Immature natural killer cell (primary cell): ENCODE results near the gene PEX1. TPM values are rescaled to one million over a fixed set of nuclear protein-coding genes. Genes with fewer than 3 reads are reported as not detected.

ENCODE experiments used
- polyA plus RNA-seq, 3 donors: library from polyadenylated mRNA; unstranded; fragments of 300-500 nt; fragmentation: Illumina TruSeq; gene quantifications; one replicate each; pipeline ENCODE4 v1.2.3, GENCODE V29; 2021

PEX1 gene
- polyA plus RNA-seq, 3 donors from 2014 or later = 4.4 to 5.9 (median 5.7) TPM

Other genes with a start within 250 kb of the PEX1 start
- gene GATAD1, start 81.0 kb downstream of the PEX1 start, polyA plus RNA-seq = 10 to 100 TPM in 2 of 3 donors, 1 to 10 TPM in 1; 9.3 to 15.0 (median 12.2) TPM
- gene ERVW-1, start 50.6 kb downstream of the PEX1 start, polyA plus RNA-seq = not detected
- 10 to 100 TPM; 24.6 to 37.0 (median 25.5) TPM for gene RBM48, start 275 bp upstream of the PEX1 start, polyA plus RNA-seq
- 10 to 100 TPM in 2 of 3 donors, 1 to 10 TPM in 1; 7.4 to 20.5 (median 19.4) TPM for gene FAM133B, start 61.9 kb upstream of the PEX1 start, polyA plus RNA-seq